GM19240 (cell line): ENCODE data around the gene CNR1.

Source experiments
- DNase-seq: peaks from one replicate; pipeline ENCODE4 v3.0.0; 2011; ENCODE audit warnings: low spot score; ENCODE audit not compliant: insufficient read length

The CNR1 gene

GRCh38 chr6:88143421-88144157, 22.6 kb downstream of the CNR1 start:
- no peak for DNase-seq

DNA sequence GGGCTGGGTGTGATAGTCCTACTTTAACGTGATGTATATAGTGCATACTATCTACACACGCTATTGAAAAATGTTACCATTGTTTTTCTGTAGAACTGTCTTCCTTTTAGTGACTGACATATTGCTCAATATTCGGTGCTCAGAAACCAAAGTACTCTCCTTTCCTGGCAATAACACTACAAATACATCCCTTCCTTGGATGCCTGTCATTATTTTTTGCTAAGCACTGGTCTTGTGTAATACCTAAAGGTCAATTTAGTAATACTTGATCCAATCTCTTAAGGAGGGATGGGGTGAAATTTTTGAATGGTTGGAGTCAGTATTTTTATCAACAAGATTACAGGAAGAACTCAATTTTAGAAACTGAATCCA, 23.9 kb downstream of the CNR1 start:
- DNase-seq: no peak

- peak; percentile 41 for DNase-seq
Measured at GRCh38 chr6:88141561-88142296, 24.4 kb downstream of the CNR1 start.

DNA sequence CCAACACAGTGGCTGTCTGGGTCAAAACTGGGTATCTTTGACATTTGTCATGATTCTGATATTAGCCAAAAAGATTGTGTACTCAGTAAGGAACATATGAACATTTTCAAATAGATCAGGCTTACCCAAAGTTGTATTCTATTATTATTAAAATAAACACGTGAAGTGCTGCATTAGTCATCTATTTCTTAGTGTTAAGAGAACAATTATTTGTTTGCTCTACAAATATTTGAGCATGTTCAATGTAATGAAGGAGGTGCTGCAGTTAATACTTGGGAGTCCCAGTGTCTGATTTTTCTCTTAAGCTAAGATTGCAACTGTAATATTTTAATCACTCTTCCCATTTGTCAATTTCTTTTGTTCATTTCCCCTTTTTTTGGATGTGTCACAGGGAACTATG, 28.2 kb downstream of the CNR1 start:
- no peak for DNase-seq

DNA sequence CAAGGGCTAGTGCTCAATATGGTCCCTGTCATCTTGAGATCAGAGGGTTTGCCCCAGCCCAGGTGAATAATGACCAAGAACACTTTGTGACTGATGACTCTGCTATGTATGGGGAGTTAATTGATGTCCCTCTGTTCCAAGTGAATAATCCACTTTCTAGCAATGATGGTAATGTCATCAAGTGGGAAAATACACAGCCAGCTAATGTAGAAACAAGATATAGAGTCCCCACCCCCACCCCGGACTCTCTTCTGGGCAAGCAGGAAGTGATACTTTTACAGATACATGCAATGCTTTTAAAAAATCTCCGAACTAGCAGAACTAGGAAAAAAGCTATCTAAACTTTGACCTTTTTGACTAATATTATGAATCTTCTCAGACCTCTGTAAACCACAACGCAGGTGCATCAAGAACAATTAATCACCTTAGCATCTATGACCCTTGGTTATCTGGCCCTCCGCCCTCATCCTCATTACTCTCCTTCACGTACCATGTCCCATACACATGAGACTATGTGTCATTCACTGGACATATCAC, 30.5 kb downstream of the CNR1 start:
- DNase-seq: no peak

DNA sequence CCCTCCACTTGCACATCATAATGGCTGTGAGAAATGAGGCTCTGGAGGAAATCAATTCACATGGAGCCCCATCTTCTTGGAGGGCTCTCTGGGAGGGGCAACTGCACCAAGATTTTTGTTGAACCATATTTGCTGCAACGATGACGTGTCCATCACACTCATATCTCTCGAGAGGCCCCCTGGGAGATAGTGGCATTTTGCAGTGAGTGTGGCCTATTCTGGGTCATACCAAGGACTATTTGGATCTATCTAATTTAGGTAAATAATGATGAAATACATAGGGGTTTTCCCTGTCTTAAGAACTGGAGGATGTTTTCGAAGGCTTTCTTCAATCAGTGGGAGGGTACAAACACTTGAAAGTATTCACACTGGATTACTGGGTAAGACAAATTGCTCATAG, 31.6 kb downstream of the CNR1 start:
- no peak for DNase-seq

- no peak for DNase-seq
Measured at GRCh38 chr6:88133718-88134117, 32.4 kb downstream of the CNR1 start.

GRCh38 chr6:88124925-88125557, 41.1 kb downstream of the CNR1 start:
- DNase-seq: no peak

DNA sequence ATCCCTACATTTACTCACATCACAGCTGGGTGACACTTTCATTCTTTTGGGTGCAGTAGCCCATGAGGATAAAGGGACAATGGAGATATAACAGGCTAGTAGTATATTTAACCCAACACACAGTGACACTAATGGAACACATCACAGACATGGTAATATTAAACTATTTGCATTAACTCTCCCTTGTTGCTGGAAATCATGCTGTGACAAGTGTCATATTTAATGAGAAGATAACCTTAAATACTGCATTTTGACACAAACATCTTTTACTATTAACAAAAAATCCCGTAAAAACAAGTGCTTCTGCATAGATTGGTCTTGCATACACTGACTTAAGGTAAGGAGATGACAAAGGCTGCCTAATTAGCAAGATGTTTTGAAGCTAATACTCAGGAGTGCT, 45.5 kb downstream of the CNR1 start:
- no peak for DNase-seq

DNA sequence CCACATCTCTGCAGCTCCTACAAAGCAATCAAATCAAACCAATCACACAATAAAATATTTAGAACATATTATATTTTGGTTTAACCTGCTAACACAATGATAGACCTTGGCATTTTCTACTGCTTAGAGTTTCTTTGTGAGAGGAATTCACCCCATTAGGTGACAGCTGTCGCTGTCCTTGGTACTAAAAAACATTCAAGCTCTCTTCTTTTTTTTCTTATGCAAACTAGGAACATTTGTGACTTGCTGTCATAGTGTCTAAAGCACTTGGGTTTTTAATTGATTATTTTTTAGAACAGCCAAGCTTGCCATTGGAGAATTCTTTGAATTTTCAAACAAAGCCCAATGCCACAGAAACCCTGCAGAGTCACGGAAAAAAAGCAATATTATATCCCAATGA, 46.4 kb downstream of the CNR1 start:
- DNase-seq: no peak

- DNase-seq: no peak
Measured at GRCh38 chr6:88116276-88116675, 49.9 kb downstream of the CNR1 start.

- no peak for DNase-seq
Measured at GRCh38 chr6:88115307-88115706, 50.8 kb downstream of the CNR1 start.

- no peak for DNase-seq
Measured at GRCh38 chr6:88114838-88115237, 51.3 kb downstream of the CNR1 start.

DNA sequence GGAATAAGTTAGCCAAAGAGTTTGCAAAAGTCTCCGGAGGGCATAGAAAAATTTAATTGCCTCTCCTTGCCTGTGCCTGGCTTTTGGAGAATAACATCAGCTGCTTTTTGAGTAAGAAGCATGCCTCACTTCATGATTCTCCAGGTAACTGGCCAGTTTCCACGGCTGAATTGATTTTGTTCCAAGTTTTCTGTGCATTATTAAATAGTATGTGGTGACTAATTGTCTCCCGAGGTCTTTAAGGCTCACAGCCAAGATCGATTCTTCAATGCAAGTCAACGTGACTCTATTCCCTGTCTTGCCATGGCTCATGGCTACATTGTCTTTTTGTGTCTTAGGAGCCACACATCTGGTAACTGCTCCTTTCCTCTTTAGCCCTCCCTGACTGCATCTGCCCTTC, 54.2 kb downstream of the CNR1 start:
- no peak for DNase-seq

DNA sequence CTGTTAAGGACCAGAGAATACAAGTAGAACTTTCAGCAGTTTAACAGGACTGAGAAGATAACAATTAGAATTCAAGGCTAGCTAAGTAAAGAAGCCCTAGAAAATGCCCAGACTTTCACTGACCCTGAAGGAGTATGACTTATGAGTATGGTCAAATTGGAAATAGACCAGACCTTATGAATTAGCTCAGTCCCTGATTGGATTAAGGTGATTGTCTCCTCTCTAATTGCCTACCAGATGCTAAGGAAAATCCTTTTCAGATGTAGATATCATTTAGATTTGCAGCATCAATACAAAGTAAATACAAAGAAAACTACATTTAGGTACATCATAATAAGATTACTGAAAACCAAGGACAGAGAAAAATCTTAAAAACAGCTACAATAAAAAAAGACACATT, 58.9 kb downstream of the CNR1 start:
- no peak for DNase-seq

DNA sequence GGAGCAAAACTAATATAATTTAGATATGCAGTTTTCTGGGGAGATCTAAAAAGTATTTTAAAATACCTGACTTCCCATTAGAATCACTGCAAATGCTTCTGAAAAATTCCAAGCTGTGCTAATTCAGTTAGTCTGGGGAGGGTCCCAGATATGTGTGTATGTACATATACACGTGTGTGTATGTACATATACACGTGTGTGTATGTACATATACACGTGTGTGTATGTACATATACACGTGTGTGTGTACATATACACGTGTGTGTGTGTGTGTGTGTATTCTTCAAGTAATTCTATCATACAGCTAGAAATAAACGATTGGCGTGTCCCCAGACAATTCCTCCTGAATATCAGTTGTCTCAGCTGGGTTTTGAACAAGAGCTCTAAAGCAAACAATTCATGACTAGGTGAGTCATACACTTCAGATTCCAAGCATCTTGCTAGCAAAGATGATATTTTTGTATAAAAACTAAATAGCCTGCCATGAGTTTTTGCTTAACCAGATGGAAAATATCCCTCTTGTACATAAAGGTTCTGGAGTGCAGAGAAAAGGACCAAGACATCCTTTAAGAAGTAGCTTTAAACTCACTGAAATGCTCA, 60.3 kb downstream of the CNR1 start:
- DNase-seq: no peak
